Peyer's patch (tissue), 4 donors: ENCODE measurements around the gene WNT9B. TPM values are rescaled to one million over a fixed set of nuclear protein-coding genes. Genes with fewer than 3 reads are reported as not detected.

Experiments
- DNase-seq, 3 donors: peaks; one replicate each; pipeline ENCODE4 v3.0.0-alpha.2; 2017 to 2019
- H3K27ac ChIP-seq, 4 donors: fragments of 200-600 bp; sonication (generic); one replicate each; pipeline ENCODE4 v1.5.1; 2016 to 2019
- H3K27me3 ChIP-seq, 2 donors: fragments of 200-600 bp; sonication (generic); one replicate each; pipeline ENCODE4 v1.5.1; 2019
- H3K36me3 ChIP-seq, 3 donors: fragments of 200-600 bp; sonication (generic); one replicate each; pipeline ENCODE4 v1.5.1; 2016 to 2019
- H3K4me1 ChIP-seq, 4 donors: fragments of 200-600 bp; sonication (generic); one replicate each; pipeline ENCODE4 v1.5.1; 2016 to 2019
- H3K4me3 ChIP-seq, 4 donors: fragments of 200-600 bp; sonication (generic); 1 replicate in 3 of 4; 2 replicates in 1 of 4; pipeline ENCODE4 v1.5.1; 2016 to 2019; ENCODE audit warnings: mild to moderate bottlenecking in 1 of 4
- H3K9me3 ChIP-seq, 4 donors: fragments of 200-600 bp; sonication (generic); one replicate each; pipeline ENCODE4 v1.5.1; 2016 to 2019; ENCODE audit warnings: mild to moderate bottlenecking in 1 of 4
- POLR2A ChIP-seq, 2 donors: fragments of 450-650 bp; IDR thresholded peaks; one replicate each; pipeline ENCODE4 v1.5.1; 2017; ENCODE audit warnings: antibody characterized with exemption in 2 of 2, mild to moderate bottlenecking in 2 of 2, moderate library complexity in 2 of 2
- total RNA-seq, 4 donors: library from RNA; depleted of rRNA; stranded (reverse); fragments of >200 nt; gene quantifications; one replicate each; pipeline ENCODE4 v1.1.0, GENCODE V29; 2016
- TF ChIP-seq, protein P1 (sequence below), 6 experiments: fragments of 450-650 bp in 4 of 6; fragments of 200-600 bp in 2 of 6; sonication (generic) in 1 of 6; IDR thresholded peaks; one replicate each; pipeline ENCODE4 v1.5.1; 2017 to 2019; ENCODE audit warnings: antibody characterized with exemption in 6 of 6, mild to moderate bottlenecking in 3 of 6, moderate library complexity in 1 of 6

WNT9B gene
- total RNA-seq, 4 donors from 2014 or later = 0.67 TPM; not detected in 3

DNA sequence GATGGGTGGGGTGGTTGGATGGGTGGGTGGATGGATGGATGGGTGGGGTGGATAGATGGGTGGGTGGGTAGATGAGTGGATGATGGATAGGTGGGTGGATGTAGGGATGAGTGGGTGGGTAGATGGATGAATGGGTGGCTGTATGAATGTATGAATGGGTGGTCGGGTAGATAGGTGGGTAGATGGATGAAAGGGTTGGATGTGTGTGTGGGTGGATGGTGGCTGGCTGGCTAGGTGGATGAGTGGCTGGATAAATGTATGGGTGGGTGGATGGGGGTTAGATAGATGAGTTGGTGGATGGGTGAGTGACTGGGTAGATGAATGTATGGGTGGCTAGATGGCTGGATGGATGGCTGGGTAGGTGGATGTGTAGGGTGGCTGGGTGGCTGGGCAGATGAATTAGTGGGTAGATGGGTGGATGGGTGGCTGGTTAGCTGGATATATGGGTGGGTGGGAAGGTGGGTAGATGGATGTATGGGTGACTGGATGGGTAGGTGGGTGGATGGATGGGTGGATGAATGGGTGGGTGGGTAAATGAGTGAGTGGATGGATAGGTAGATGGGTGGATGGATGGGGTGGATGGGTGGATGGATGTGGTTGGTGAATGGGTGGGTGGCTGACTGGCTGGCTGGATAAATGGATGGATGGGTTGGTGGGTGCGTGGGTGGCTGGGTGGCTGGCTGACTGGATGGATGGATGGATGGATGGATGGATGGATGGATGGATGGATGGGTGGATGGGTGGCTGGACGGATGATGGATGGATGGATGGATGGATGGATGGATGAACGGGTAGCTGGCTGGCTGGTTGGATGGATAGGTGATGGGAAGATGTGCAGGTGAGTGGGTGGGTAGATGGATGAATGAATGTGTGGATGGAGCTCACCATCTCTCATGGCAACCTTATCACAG is 52.6 kb downstream of the WNT9B start:
- TF ChIP-seq, protein P1, sequence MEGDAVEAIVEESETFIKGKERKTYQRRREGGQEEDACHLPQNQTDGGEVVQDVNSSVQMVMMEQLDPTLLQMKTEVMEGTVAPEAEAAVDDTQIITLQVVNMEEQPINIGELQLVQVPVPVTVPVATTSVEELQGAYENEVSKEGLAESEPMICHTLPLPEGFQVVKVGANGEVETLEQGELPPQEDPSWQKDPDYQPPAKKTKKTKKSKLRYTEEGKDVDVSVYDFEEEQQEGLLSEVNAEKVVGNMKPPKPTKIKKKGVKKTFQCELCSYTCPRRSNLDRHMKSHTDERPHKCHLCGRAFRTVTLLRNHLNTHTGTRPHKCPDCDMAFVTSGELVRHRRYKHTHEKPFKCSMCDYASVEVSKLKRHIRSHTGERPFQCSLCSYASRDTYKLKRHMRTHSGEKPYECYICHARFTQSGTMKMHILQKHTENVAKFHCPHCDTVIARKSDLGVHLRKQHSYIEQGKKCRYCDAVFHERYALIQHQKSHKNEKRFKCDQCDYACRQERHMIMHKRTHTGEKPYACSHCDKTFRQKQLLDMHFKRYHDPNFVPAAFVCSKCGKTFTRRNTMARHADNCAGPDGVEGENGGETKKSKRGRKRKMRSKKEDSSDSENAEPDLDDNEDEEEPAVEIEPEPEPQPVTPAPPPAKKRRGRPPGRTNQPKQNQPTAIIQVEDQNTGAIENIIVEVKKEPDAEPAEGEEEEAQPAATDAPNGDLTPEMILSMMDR (IDR thresholded peaks at IDR 0.05) = no peak
- no peak for TF ChIP-seq POLR2A (IDR thresholded peaks at IDR 0.05)

DNA sequence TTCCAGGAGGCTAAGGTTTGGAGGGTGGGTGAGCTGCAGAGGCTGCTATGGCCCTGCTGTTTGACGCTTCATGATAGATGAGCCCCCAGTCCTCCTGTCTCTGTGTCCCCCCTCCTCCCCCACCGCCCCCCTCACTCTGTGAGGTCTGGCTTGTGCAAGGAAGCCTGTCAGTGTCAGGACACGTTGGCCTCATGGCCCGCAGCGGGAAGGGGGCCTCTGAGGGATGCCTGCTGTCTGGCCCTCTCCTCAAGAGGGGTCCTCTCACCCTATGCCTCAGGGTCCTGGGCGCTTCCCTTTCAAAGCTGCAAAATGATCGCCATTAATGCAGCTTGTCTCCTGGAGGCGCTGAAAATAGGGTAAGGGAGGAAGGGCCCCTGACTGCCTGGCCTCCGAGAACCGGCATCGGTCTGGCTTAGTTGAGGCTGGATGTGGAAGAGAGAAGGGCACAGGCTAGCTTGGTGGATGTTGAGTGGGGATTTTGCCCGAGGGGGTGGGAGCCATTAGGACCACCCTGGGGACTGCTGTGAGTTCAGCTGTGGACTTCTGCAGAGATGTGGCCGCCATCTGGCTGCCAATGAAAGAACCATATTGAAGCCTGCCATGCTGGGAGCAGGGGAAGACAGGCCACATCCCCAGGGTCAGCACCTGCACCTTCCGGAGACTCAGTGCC is 56.8 kb downstream of the WNT9B start:
- no peak for DNase-seq
- no peak overlapping the region for H3K4me3 ChIP-seq
- TF ChIP-seq POLR2A (IDR thresholded peaks at IDR 0.05) = no peak
- TF ChIP-seq, protein P1 (IDR thresholded peaks at IDR 0.05) = no peak

More for the DNA sequence above, 52.6 kb downstream of the WNT9B start:
- Histone ChIP-seq H3K4me3 (no peak overlapping the region), H3K9me3 (no peaks in the 10 kb centered on the region), H3K4me1 (no peaks in the 10 kb centered on the region), H3K27me3 (no peaks in the 10 kb centered on the region), H3K36me3 (no peaks in the 10 kb centered on the region), H3K27ac (no peak overlapping the region)
- DNase-seq = no peak

DNA sequence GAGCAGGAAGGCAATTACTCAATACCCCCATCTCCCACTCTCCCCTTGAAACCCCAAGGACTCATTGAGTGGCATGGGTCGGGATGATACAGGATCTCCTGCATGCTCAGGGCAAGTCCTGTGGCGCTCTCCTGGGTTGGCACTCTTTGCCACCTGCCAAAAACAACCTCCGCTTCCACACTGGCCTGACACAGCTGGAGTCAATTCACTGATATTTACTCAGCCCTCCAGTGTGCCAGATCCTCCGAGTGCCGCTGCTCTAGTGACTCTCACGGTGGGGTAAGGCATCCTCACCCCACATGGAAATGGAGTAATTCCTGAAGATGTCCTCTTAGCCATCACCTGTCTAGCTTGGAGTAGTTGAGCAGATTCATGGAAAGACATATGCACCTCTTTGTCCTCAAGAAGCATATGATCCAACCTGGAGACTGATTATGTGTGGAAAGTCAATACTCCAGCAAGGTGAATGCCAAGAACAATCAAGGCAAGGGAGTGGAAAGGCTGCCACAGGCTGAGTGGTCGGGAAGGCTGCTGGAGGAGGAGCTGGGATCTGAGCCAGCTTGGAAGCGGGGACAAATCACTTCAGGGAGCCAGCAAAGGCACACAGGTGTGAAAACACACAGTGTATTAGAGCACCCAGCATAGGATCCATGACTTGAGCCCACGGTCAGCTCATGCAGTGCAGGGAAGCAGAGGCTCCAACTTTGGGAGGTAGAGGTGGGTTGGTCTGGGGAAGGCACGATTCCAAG is 59.0 kb downstream of the WNT9B start:
- TF ChIP-seq POLR2A (IDR thresholded peaks at IDR 0.05) = no peak
- TF ChIP-seq, protein P1 (IDR thresholded peaks at IDR 0.05) = no peak
- Histone ChIP-seq H3K27me3 (no peaks in the 10 kb centered on the region), H3K27ac (no peak overlapping the region), H3K36me3 (no peaks in the 10 kb centered on the region), H3K9me3 (no peaks in the 10 kb centered on the region), H3K4me3 (no peak overlapping the region), H3K4me1 (no peaks in the 10 kb centered on the region)
- DNase-seq = no peak

More for the DNA sequence above, 56.8 kb downstream of the WNT9B start:
- H3K9me3 ChIP-seq = no peaks in the 10 kb centered on the region
- H3K36me3 ChIP-seq = no peaks in the 10 kb centered on the region
- no peaks in the 10 kb centered on the region for H3K27me3 ChIP-seq
- no peaks in the 10 kb centered on the region for H3K4me1 ChIP-seq
- H3K27ac ChIP-seq = no peak overlapping the region

DNA sequence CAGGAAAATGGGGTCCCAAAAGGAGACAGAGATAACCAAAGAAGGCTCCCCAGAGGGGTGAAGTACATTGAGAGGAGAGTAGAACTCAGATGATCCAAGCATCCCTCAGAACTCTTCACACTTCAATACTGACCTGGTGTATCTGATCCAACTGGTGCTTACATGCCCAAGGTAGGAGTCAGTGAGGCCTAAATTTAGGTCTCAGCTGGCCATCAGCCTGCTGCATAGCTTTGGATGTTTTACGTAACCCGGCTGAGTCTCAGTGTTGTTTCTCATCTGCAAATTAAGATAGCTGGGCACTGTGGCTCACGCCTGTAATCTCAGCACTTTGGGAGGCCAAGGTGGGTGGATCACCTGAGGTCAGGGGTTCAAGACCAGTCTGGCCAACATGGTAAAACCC is 59.9 kb downstream of the WNT9B start:
- no peak for TF ChIP-seq POLR2A (IDR thresholded peaks at IDR 0.05)
- TF ChIP-seq, protein P1 (IDR thresholded peaks at IDR 0.05) = no peak
- H3K9me3 ChIP-seq = no peaks in the 10 kb centered on the region
- no peaks in the 10 kb centered on the region for H3K27me3 ChIP-seq
- H3K36me3 ChIP-seq = no peaks in the 10 kb centered on the region
- no peak for DNase-seq
- no peak overlapping the region for H3K27ac ChIP-seq
- no peak overlapping the region for H3K4me3 ChIP-seq
- H3K4me1 ChIP-seq = no peaks in the 10 kb centered on the region

DNA sequence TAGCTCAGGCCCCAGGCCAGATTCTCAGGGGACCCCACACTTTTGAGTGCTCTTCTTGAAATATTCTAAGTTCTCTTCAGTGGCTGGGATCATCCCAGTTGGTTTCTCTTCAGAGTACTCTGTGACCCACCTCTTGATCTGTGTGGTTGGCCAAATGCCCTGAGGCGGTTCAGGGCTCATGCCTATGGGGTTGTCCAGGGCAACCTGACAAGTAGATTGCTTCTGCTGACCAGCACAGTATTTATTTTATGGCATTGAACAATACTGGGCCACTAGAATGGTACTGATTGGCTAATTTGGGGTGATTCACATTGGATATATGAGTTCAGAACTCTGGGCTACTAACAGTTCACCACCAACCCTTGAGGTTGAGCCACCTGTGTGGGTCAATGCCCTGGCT is 64.2 kb downstream of the WNT9B start:
- Histone ChIP-seq H3K36me3 (no peaks in the 10 kb centered on the region), H3K9me3 (no peaks in the 10 kb centered on the region), H3K4me3 (no peak overlapping the region), H3K27ac (peak overlapping the region in 1 of 4 donors; percentile 30), H3K27me3 (no peaks in the 10 kb centered on the region), H3K4me1 (no peaks in the 10 kb centered on the region)
- TF ChIP-seq POLR2A (IDR thresholded peaks at IDR 0.05) = no peak
- TF ChIP-seq, protein P1 (IDR thresholded peaks at IDR 0.05) = no peak
- no peak for DNase-seq
